Measurements from ENCODE around the gene TPSG1. TPM values are rescaled to one million over a fixed set of nuclear protein-coding genes. Genes with fewer than 3 reads are reported as not detected.

TPSG1 gene
- total RNA-seq, 1 donor from 2014 or later: not detected

GRCh38 chr16:1222553-1223354, 2.3 kb downstream of the TPSG1 start:
- H3K36me3 ChIP-seq (ENCODE audit: control insufficient read depth, insufficient read depth, low read length): no peaks in the 10 kb centered on the region
- TF ChIP-seq, protein P1, sequence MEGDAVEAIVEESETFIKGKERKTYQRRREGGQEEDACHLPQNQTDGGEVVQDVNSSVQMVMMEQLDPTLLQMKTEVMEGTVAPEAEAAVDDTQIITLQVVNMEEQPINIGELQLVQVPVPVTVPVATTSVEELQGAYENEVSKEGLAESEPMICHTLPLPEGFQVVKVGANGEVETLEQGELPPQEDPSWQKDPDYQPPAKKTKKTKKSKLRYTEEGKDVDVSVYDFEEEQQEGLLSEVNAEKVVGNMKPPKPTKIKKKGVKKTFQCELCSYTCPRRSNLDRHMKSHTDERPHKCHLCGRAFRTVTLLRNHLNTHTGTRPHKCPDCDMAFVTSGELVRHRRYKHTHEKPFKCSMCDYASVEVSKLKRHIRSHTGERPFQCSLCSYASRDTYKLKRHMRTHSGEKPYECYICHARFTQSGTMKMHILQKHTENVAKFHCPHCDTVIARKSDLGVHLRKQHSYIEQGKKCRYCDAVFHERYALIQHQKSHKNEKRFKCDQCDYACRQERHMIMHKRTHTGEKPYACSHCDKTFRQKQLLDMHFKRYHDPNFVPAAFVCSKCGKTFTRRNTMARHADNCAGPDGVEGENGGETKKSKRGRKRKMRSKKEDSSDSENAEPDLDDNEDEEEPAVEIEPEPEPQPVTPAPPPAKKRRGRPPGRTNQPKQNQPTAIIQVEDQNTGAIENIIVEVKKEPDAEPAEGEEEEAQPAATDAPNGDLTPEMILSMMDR (IDR thresholded peaks at IDR 0.05; ENCODE audit: insufficient read depth, low read length, poor library complexity, severe bottlenecking): no peak
- peaks cover 18% of the 10 kb centered on the region for H3K27me3 ChIP-seq (ENCODE audit: control insufficient read depth, insufficient read depth, low read length)
- H3K4me3 ChIP-seq (ENCODE audit: low read depth, low read length): no peak overlapping the region
- DNase-seq (ENCODE audit: low read depth): no peak

- Histone ChIP-seq H3K4me3 (ENCODE audit: low read depth, low read length) (no peak overlapping the region), H3K36me3 (ENCODE audit: control insufficient read depth, insufficient read depth, low read length) (no peaks in the 10 kb centered on the region), H3K27me3 (ENCODE audit: control insufficient read depth, insufficient read depth, low read length) (peaks cover 18% of the 10 kb centered on the region)
- TF ChIP-seq, protein P1 (IDR thresholded peaks at IDR 0.05; ENCODE audit: insufficient read depth, low read length, poor library complexity, severe bottlenecking): no peak
- DNase-seq (ENCODE audit: low read depth): no peak
Observed at GRCh38 chr16:1221628-1222552, 3.2 kb downstream of the TPSG1 start.

- no peak overlapping the region for H3K4me3 ChIP-seq (ENCODE audit: low read depth, low read length)
- peaks cover 15% of the 10 kb centered on the region for H3K27me3 ChIP-seq (ENCODE audit: control insufficient read depth, insufficient read depth, low read length)
- H3K36me3 ChIP-seq (ENCODE audit: control insufficient read depth, insufficient read depth, low read length): no peaks in the 10 kb centered on the region
- TF ChIP-seq, protein P1 (IDR thresholded peaks at IDR 0.05; ENCODE audit: insufficient read depth, low read length, poor library complexity, severe bottlenecking): no peak
- DNase-seq (ENCODE audit: low read depth): no peak
Observed at GRCh38 chr16:1220841-1221627, 4.0 kb downstream of the TPSG1 start.

DNA sequence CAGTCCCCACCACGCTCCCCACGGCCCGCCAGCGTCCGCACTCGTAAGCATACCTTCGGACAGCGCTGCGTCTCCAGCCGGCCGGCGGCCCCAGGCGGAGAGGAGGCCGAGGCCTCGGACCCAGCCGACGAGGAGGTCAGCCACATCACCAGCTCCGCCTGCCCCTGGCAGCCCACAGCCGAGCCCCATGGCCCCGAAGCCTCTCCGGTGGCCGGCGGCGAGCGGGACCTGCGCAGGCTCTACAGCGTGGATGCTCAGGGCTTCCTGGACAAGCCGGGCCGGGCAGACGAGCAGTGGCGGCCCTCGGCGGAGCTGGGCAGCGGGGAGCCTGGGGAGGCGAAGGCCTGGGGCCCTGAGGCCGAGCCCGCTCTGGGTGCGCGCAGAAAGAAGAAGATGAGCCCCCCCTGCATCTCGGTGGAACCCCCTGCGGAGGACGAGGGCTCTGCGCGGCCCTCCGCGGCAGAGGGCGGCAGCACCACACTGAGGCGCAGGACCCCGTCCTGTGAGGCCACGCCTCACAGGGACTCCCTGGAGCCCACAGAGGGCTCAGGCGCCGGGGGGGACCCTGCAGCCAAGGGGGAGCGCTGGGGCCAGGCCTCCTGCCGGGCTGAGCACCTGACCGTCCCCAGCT, 4.9 kb downstream of the TPSG1 start:
- TF ChIP-seq, protein P1 (IDR thresholded peaks at IDR 0.05; ENCODE audit: insufficient read depth, low read length, poor library complexity, severe bottlenecking): no peak
- H3K4me3 ChIP-seq (ENCODE audit: low read depth, low read length): no peak overlapping the region
- no peaks in the 10 kb centered on the region for H3K36me3 ChIP-seq (ENCODE audit: control insufficient read depth, insufficient read depth, low read length)
- peaks cover 10% of the 10 kb centered on the region for H3K27me3 ChIP-seq (ENCODE audit: control insufficient read depth, insufficient read depth, low read length)
- no peak for DNase-seq (ENCODE audit: low read depth)

DNA sequence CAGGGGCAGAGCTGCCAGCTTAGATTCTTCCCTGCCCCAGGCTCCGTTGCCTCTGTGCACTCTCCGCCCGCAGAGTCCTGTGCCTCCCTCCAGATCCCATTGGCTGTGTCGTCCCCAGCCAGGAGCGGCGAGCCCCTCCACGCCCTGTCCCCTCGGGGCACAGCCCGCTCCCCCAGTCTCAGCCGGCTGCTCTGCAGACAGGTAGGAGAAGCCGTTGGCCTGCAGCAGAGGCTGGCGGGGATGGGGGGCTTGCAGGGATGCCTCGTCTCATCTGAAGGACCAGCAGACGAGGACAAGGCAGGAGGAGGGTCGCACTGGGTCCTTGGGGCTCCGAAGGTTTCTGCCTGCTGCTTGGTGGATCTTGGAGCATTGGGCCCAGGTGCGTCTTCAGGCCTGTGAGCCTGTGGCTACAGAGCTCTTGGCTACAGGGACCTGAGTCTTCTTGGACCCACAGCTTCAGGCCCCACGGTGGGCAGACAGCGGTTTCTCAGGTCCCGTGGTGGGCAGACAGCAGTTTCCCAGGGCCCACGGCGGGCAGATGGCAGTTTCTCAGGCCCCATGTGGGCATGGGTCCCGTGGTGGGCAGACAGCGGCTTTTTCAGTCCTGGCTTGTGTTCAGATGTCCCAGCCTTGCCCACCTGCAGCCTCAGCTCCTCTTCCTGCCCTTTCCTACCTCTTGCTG, 6.0 kb downstream of the TPSG1 start:
- TF ChIP-seq, protein P1 (IDR thresholded peaks at IDR 0.05; ENCODE audit: insufficient read depth, low read length, poor library complexity, severe bottlenecking): no peak
- no peak overlapping the region for H3K4me3 ChIP-seq (ENCODE audit: low read depth, low read length)
- H3K36me3 ChIP-seq (ENCODE audit: control insufficient read depth, insufficient read depth, low read length): no peaks in the 10 kb centered on the region
- DNase-seq (ENCODE audit: low read depth): no peak
- H3K27me3 ChIP-seq (ENCODE audit: control insufficient read depth, insufficient read depth, low read length): peaks cover 7% of the 10 kb centered on the region

All from kidney epithelial cell (primary cell).